HEK293T (cell line): Measurements from ENCODE around the gene INSL3.

Experiments
- BHLHE40 ChIP-seq: fragments of 450-650 bp; IDR thresholded peaks from 2 replicates; pipeline ENCODE4 v1.6.1; 2016; ENCODE audit warnings: mild to moderate bottlenecking, moderate library complexity, borderline replicate concordance
- TARDBP ChIP-seq: fragments of 450-650 bp; IDR thresholded peaks from 2 replicates; pipeline ENCODE4 v1.6.1; 2016

DNA sequence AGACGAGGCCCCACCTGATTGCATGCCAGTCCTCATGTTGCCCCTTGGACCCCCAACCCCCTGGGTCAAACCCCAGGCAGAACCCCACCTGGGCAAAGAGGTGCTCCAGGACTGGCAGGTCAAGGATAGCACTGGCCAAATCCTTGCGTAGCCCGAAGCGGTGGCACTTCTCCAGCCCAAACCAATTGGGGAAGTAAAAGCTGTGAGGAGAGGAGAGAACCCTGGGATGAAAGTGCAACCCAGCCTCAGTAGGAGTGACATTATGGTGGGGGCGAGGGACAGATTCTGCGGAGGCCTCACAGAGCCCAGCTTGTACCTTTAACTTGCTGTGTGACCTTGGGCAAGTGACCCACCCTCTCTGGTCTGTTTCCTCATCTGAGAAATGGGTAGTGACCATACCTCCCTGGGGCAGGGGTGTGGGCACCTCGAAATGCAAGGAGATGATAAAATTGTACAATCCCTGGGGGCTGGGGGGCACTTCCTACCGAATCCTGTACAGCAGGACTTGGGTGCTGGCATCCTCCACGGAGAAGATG, 22.0 kb upstream of the INSL3 start:
- no peak for TF ChIP-seq BHLHE40
- no peak for TF ChIP-seq TARDBP
